OCI-LY3 (cell line): ENCODE measurements around the gene CYP2D6.

Experiments
- H2AFZ ChIP-seq: fragments of 200-600, 300-600 bp; shearing (Covaris generic); 2 replicates; pipeline ENCODE4 v1.6.0; 2014; ENCODE audit warnings: antibody characterized with exemption, low read depth, low read length
- H3K27ac ChIP-seq: fragments of 200-600, 300-600 bp; sonication (generic); 2 replicates; pipeline ENCODE4 v1.5.1; 2014; ENCODE audit warnings: mild to moderate bottlenecking, low read length, moderate library complexity, mixed read lengths
- H3K27me3 ChIP-seq: fragments of 200-600, 300-600 bp; sonication (generic); 2 replicates; pipeline ENCODE4 v1.6.1; 2014; ENCODE audit warnings: low read depth, low read length, mixed read lengths
- H3K36me3 ChIP-seq: fragments of 200-600, 300-600 bp; sonication (generic); replicated peaks from 2 replicates; pipeline ENCODE3; 2014; ENCODE audit warnings: low read depth, low read length, mixed read lengths
- H3K4me1 ChIP-seq: fragments of 300-600, 200-600 bp; sonication (generic); 2 replicates; pipeline ENCODE4 v1.6.1; 2014; ENCODE audit warnings: low read length, mixed read lengths
- H3K4me2 ChIP-seq: fragments of 200-600, 300-600 bp; sonication (generic); 2 replicates; pipeline ENCODE4 v1.6.1; 2014; ENCODE audit warnings: low read length, mixed read lengths
- H3K4me3 ChIP-seq: fragments of 300-600, 200-600 bp; sonication (generic); 2 replicates; pipeline ENCODE4 v1.5.1; 2014; ENCODE audit warnings: antibody characterized with exemption, mild to moderate bottlenecking, low read length, moderate library complexity
- H3K79me2 ChIP-seq: fragments of 300-600, 200-600 bp; shearing (Covaris generic); 2 replicates; pipeline ENCODE4 v1.6.1; 2014; ENCODE audit warnings: mild to moderate bottlenecking, low read length, mixed read lengths
- H3K9ac ChIP-seq: fragments of 300-600, 200-600 bp; shearing (Covaris generic); 2 replicates; pipeline ENCODE4 v1.6.0; 2014; ENCODE audit warnings: mild to moderate bottlenecking, low read length, moderate library complexity
- H3K9me3 ChIP-seq: fragments of 200-600, 300-600 bp; shearing (Covaris generic); 2 replicates; pipeline ENCODE4 v1.6.1; 2014; ENCODE audit warnings: low read length, mixed read lengths; ENCODE audit not compliant: insufficient read depth
- H4K20me1 ChIP-seq: fragments of 200-600, 300-600 bp; sonication (generic); 2 replicates; pipeline ENCODE4 v1.6.1; 2016; ENCODE audit warnings: low read length, mixed read lengths; ENCODE audit not compliant: insufficient read depth
- EZH2phosphoT487 ChIP-seq: fragments of 200-600 bp; shearing (Covaris generic); IDR thresholded peaks from 2 replicates; pipeline ENCODE4 v1.6.1; 2018; ENCODE audit warnings: antibody characterized with exemption, mixed run types, low read depth
- TF ChIP-seq, protein P1 (sequence below): fragments of 200-600, 300-600 bp; sonication (generic); IDR thresholded peaks from 2 replicates; pipeline ENCODE4 v1.5.1; 2014; ENCODE audit warnings: antibody characterized with exemption, low read length, low read depth

Gene CYP2D6

DNA sequence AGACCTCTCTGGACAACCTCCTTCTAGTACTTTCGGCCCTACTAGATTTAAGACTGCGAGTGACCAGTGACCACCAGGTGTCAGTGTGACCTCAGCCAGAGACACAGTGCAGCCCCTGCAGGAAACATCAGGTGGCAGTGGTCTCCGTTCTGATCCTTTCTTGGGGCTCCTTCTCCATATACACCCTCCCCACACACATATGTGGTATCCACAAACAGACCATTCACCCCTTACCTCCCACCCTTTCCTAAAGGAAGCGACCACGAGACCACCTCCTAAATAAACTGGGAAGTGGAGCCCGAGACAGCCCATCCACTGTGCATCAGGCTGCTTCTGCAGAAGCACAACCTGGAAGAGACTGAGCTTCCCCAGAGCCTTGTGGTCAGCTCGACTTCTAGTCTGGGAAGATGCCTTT is 38.5 kb upstream of the CYP2D6 start:
- H3K27me3 ChIP-seq, result no peaks in the 10 kb centered on the region

DNA sequence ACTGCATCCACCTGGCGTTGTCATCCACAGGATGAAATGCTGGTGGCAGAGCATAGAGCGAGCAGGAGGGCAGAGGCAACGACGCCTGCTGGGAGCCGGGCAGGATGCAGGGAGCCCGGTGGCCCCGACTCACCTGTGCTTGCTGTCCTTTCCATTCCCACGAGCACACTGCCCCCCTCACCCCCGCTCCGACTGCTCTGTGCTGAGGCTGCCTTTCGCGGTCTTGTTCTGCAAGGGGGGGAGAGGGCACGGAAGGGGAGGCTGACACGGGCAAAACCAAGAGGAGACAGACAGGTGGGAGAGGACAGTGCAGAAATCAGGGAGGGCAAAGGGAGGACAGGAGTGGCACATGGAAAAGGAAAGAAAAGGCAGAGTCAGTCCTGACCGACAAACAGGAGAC is 37.9 kb upstream of the CYP2D6 start:
- TF ChIP-seq, protein P1, sequence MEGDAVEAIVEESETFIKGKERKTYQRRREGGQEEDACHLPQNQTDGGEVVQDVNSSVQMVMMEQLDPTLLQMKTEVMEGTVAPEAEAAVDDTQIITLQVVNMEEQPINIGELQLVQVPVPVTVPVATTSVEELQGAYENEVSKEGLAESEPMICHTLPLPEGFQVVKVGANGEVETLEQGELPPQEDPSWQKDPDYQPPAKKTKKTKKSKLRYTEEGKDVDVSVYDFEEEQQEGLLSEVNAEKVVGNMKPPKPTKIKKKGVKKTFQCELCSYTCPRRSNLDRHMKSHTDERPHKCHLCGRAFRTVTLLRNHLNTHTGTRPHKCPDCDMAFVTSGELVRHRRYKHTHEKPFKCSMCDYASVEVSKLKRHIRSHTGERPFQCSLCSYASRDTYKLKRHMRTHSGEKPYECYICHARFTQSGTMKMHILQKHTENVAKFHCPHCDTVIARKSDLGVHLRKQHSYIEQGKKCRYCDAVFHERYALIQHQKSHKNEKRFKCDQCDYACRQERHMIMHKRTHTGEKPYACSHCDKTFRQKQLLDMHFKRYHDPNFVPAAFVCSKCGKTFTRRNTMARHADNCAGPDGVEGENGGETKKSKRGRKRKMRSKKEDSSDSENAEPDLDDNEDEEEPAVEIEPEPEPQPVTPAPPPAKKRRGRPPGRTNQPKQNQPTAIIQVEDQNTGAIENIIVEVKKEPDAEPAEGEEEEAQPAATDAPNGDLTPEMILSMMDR, result no peak
- TF ChIP-seq EZH2phosphoT487, result no peak
- Histone ChIP-seq H2AFZ (no peak overlapping the region), H3K36me3 (peaks cover 27% of the 10 kb centered on the region), H3K4me2 (no peak overlapping the region), H3K9me3 (no peaks in the 10 kb centered on the region), H4K20me1 (peaks cover 36% of the 10 kb centered on the region; the same call in 1 of the 2 replicates), H3K9ac (no peak overlapping the region), H3K79me2 (peaks cover 33% of the 10 kb centered on the region), H3K4me1 (peaks cover 17% of the 10 kb centered on the region), H3K27ac (no peak overlapping the region), H3K27me3 (no peaks in the 10 kb centered on the region), H3K4me3 (no peak overlapping the region)

More for the DNA sequence above, 38.5 kb upstream of the CYP2D6 start:
- no peak overlapping the region for H3K4me3 ChIP-seq
- H3K4me2 ChIP-seq, result no peak overlapping the region
- no peak overlapping the region for H3K9ac ChIP-seq
- no peak overlapping the region for H3K27ac ChIP-seq
- peaks cover 37% of the 10 kb centered on the region for H4K20me1 ChIP-seq
- H3K4me1 ChIP-seq, result peaks cover 21% of the 10 kb centered on the region
- TF ChIP-seq, protein P1, result peak; percentile 97
- no peak for TF ChIP-seq EZH2phosphoT487
- no peak overlapping the region for H2AFZ ChIP-seq
- peaks cover 27% of the 10 kb centered on the region for H3K36me3 ChIP-seq
- peaks cover 37% of the 10 kb centered on the region for H3K79me2 ChIP-seq
- no peaks in the 10 kb centered on the region for H3K9me3 ChIP-seq

DNA sequence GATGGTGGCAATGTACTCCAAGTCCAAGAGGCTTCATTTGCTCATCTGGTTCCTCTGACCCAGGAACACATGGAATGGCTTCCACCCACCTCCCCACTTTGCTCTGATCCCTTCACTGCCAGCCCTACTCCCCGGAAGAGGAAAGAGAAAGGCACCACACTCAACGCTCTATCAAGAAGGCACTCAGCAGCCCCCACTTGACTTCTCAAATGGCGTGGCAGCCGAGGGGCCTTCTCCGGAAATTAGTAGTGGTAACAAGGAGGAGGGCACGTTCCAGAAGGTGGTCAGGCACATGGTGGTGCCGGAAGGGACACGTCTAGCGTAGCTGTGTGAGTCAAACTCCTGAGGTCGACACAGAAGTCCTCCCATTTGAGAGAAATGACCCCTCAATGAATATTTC is 36.5 kb upstream of the CYP2D6 start:
- Histone ChIP-seq H3K9me3 (no peaks in the 10 kb centered on the region), H3K27ac (no peak overlapping the region)
- TF ChIP-seq, protein P1, result no peak
- TF ChIP-seq EZH2phosphoT487, result no peak

DNA sequence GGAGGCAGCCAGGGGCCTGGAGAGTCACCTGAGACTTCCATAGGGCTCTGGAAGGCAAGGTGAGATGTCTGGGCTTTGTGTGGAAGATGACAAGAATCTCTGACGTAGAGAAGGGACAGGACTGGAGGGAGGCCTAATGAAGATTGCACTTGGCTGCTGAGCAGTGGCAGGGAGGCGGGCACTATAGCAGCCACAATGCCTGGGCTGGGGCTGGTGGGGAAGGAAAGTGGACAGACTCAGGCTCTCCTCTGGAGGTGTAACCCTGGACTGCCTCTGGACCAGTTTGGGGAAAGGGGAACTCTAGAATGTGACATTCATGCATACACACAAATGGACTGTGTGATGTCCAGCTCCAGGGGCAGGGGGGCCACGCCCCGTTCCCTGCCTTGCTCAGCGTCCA is 34.3 kb upstream of the CYP2D6 start:
- no peaks in the 10 kb centered on the region for H3K9me3 ChIP-seq
- H4K20me1 ChIP-seq, result 0 out of 2 replicates have a peak, but pooled peaks cover 18% of the 10 kb centered on the region
- no peak overlapping the region for H3K27ac ChIP-seq
- no peak overlapping the region for H2AFZ ChIP-seq
- no peak overlapping the region for H3K4me3 ChIP-seq
- TF ChIP-seq, protein P1, result no peak
- TF ChIP-seq EZH2phosphoT487, result no peak
- H3K36me3 ChIP-seq, result peaks cover 34% of the 10 kb centered on the region
- no peak overlapping the region for H3K4me2 ChIP-seq
- H3K9ac ChIP-seq, result no peak overlapping the region
- 0 out of 2 replicates have a peak, but pooled peaks cover 5% of the 10 kb centered on the region for H3K79me2 ChIP-seq
- no peaks in the 10 kb centered on the region for H3K27me3 ChIP-seq
- H3K4me1 ChIP-seq, result no peaks in the 10 kb centered on the region

More for the DNA sequence above, 36.5 kb upstream of the CYP2D6 start:
- Histone ChIP-seq H3K9ac (no peak overlapping the region), H3K36me3 (peaks cover 31% of the 10 kb centered on the region), H3K4me2 (no peak overlapping the region), H3K4me1 (peaks cover 3% of the 10 kb centered on the region), H2AFZ (no peak overlapping the region), H3K27me3 (no peaks in the 10 kb centered on the region), H3K4me3 (no peak overlapping the region), H4K20me1 (peaks cover 31% of the 10 kb centered on the region; the same call in 1 of the 2 replicates), H3K79me2 (peaks cover 20% of the 10 kb centered on the region)
